ENCODE measurements around the gene ARMC12.

The ARMC12 gene

DNA sequence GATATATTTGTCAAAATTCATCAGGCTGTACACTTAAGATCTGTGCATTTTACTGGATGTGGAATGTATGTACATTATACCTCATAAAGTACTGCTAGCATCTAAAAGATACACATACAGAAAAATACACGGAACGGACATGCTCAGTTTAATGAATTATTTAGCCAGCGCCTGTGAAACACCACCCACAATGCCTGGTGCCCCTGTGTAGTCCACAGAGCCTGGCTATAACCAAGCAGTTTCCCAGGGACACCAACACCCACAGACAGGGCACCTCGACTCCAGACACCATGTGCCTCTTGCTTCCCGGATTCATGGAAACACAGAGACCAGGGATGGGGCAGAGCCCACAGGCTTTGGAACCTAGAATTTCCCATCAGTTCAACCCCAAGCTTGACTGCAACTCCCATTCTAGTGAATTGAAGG lies 17.4 kb upstream of the ARMC12 start:
- no peak for DNase-seq

DNA sequence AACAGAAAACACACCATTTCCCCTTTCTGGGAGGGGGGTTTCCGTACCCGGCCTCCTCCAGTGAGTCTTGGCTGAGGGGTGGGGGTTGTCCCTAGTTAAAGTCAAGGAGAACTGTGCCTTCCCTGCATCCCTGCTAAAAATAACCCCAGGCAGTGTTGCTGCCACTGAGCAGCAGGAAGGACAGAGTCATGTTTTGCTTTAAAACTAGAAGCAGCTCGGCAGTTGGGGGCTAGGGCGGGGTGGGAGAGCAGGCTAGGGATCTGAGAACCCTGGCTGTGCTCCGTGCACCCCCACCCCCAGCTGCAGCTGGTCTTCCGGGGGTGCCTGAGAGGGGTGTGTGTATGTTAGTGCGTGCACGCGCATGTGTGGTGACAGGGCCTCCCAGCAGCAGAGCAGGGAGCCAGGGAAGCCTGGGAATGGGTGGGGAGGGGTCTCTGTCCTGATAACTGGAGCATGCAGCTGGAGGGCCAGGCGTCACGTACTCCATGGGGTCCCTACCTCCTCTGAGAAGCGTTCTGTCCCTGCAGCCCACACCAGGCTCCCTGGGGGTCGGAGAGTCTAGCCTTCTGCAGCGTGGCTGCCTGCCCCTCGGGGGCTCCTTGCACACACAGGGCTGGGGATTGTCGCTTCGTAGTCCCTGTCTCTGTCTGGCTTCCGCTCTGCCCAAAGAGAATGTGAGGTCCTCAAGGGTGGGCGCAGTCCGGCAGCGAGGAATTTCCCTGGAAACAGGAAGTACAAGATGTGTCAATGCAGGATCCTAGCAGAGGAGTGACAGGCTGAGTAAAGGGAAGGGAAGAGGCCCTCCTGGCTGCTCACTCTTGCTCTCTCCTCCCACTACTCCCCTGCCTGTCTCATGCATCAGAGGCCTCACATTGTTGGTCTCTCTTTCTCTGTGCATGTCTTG lies 16.8 kb upstream of the ARMC12 start:
- DNase-seq: peak; percentile 89

DNA sequence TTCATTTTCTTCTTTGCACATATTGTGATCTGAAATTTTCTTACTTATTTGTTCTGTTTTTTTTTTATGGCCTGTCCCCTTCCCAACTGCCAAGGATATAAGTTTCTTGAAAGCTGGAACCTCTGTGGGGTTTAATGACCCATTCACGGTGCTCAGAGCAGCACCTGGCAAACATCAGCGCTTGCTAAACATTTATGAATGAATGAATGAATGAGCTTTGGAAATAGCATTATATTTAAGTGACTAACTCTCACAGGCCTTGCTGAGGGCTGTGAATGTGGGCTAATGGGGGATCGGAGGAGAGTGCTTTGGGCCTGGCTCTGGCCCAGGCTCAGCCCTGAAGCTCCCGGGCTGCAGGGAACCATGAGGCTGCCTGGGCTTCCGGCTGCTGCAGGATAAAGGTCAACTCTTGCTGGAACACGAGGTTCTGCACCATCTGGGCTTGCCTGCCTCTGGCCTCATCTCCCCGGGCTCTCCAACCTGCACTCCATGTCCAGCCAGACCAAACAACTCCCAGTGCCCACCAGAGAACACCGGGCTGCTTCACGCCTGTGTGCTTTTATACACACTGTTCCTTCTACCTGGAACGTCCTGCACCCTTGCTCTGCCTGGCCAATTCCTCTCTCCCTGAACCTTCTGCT lies 14.6 kb upstream of the ARMC12 start:
- no peak for DNase-seq

DNA sequence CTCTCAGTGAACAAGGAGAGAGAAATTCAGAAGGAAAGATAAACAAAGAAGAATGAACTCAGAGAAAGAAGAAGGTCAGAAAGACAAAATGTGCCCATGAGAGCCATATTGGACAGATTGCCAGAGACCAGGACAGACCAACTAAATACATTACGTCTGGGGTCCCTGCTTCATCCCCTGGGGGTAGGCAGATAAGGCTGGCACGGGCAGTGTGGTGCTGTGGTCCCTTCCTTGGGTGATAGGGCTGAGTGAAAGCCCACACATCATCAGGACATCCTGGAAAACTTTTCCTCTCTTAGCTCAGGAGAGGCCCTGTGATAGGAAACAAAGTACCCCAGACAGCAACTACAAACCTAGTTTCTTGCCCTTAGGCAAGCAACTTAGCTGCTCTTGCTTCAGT lies 13.2 kb upstream of the ARMC12 start:
- DNase-seq: no peak

DNA sequence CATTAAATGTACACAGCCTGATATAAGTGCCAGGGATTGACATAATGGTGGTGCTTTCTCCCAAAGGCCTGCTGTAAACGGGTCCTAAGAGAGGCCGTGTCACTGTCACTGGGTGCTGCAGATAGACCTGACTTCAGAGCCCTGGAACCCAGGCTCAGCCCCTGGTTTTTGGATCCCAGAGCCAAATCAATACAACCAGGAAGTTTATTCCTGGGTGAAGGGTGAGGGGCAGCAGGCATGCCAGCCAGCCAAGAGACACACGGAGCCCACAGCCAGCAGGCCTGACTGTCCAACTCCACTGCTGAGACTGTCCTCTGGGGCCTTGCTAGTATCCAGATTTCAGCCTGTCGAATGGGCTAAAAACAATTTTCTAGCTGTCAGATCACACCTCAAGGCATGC lies 12.8 kb upstream of the ARMC12 start:
- no peak for DNase-seq

DNA sequence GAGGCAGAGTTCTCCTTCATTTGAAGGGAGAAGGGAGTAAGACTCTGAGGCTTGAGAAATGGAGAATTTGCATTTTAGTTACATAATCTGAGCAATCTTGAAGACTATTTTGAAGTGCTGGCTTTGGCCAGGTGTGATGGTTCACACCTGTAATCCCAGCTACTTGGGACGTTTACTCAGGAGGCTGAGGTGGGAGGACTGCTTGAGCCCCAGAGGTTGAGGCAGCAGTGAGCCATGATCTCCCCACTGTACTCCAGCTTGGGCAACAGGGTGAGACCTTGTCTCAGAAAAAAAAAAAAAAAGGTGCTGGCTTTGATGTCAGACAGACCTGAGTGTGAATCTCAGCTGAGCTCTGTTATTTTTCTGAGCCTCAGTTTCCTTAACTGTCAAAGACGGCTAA lies 12.4 kb upstream of the ARMC12 start:
- DNase-seq: no peak

DNA sequence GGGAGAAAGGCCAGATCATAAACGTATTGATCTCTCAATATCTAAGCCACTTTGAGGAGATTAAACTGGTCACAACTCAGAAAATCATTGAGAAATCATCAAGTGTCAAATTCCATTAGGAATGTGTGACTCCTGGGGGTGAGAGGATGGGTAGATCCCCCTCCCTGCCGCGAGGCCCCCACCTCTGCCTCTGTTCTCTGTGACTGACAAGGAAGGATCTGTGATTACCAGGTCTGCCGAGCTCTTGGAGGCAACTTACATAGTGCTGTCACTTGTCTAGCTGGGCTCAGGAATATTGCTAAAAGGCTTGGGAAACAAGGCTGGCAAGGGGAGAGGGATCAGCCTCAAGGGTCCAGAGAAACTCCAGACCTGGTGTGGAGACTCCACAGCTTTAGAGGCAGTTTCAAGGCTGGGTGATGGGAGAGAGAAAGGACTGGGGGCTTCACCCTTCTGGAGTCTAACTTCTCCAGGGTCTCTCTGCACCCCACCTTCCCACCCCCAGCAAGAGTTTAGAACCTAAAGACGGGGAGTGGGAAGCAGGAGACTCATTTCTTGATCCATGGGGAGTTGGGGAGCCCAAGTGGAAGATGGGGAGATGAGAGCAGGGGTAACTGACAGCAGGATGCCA lies 11.6 kb upstream of the ARMC12 start:
- no peak for DNase-seq

DNA sequence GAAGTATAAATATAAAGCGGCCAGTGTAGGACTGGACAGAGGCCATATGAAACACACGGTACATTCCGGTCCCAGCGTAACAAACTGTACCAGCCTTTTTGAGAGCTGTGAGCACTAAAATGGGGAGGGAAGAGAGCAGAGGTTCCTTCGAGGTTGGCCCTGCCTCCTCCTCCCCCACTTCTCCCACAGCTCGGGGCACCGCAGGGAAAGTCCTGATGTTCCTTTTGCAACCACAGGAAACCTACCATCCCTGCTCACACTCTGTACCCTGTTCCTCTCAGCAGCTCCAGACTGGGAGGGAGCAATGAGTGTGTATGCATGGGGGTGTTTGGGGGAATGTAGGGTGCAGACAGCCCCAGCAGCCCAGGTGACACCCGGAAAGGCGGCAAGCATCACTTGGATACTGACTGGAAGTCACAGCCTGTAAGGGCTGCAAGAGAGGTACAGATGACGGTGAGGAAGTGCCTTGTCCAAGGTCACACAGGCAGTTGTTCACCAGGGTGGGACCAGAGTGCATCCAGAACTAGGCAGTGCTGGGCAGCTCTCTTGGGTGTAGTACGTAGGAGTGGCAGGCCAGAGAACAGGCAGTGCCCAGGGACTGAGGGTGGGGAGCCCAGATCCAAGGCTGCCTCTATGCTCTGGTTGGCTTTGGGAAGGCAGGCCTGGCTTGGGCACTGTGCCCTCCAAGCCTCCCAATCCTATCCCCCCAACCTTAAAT lies 11.0 kb upstream of the ARMC12 start:
- no peak for DNase-seq

DNA sequence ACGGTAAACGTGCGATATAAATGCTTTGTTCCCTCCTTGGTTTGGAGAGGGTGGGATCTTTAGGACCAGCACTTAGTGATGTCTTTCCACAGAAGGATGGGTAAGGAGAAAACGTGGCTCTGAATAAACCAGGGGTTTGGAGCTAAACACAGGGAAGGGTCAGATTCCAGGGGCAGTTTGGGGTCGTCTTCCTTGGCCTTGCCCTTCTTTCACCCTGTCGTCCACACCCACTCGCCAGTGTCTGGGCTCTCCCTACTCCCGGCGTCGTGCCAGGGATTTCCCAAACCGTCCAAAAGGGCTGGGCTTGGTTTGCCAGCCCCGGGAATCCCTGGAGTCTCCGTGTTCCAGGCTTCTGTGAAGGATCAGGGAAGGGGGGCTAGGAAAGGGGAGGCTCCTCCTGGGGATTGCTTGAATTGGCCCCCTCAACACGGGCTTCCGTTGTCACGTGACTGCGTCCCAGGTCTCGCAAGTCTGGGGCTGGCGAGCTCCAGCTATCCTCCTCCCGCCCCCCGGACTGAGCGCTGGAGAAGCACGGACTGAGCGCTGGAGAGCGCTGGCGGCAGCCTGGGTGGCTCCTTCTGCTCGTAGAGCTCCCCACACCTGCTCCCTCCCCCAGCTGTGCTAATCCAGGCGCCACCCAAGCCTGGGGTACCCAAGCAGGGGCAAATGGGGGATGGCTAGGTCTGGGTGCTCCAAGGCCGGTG lies 9.4 kb upstream of the ARMC12 start:
- peak; percentile 92 for DNase-seq

DNA sequence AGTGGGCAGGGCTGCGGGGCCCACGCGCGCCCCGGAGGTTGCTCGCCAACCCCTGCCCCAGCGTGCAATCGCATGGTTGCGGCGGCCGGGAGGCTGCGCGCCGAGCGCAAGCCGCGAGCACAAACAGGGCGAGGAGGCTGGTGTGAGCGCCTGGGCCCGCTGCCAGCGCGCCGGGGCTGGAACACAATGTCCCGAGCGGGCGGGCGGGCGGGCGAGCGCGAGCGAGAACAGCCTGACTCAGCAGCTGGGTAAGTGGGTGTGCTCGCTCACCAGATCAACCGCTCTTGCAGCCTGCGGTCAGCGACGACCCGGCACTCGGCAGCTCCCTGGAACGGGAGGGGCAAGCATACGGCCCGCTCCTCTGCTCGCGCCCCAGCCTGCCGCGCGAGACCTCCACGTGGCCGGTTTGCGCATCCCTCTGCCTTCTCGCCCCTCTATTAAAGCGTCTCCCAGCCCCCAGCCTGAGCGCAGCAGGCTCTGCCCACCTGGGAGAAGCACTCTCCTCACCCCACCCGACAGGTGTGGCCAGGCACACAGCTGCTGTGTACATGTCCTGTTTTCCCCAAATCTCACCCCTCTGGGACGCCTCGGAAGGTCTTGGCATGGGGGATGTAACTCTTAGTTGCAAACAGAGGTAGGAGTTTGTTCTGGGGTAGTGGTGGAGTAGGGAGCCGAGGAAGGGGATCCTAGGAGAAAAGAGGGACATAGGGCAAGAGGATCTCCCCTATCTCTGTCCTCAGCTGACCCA lies 8.7 kb upstream of the ARMC12 start:
- peak; percentile 96 for DNase-seq

DNA sequence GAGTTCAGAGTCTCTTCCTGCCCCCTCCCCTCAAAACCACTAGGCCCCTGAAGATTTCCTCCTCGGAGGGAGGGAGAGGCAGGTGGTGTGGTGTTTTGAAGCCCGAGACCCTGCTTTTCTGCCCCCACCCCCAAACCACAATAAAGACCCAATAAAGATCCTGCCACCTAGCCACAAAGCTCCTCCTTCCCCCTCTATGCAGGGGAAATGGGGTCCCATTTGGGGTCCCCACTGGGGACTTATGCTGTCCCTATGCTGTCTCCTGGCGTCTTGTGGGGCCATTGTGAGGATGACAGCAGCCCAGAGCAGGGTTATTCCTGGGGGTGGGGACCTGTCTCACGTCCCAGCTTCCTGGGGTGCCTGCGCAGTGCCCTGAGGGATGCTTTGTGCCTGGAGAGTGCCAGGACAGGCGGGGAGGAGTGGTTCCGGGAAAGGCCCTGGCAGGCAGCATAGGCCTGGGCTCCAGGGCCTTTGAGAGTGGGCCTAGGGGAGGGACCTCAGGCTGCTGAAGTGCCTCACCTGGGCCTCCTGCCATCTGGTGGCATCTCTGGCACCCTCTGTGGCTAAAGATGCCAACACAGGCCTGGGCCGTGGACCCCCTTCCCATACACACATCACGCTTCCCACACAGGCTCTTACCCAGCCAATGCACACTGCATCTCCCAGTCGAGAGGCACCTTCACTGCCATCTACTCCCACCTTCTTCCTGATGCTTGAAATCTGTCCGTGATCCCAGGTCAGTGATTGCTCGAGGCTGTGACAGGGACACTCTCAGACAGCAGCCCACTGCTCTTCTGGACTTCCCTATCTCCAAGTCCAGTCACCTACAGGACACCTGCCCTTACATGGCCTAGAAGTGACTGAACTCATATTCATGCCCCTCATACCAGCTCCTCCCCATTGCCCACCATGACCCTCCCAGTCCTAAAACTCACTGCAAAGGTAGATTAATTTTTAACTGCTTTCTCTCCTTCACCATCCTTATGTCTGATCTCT lies 7.9 kb upstream of the ARMC12 start:
- DNase-seq: no peak

DNA sequence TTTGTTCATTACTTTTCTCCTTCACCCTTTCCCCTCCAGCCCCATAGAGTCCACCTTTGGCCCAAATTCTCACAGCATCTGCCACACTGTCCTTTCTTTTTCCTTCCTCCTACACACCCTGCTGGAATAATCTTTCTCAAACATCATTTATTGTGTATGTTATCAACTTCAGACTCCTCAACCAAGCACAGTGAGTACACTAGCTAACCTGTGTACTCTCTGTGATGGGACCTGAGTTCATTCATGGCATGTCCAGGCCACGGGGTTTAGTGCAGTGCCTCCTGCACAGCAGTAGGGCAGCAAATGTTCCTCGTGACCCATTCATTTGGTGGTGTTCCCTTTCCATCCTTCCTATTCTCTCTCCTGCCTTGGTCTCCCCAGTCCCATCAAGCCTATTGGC lies 7.1 kb upstream of the ARMC12 start:
- DNase-seq: no peak

DNA sequence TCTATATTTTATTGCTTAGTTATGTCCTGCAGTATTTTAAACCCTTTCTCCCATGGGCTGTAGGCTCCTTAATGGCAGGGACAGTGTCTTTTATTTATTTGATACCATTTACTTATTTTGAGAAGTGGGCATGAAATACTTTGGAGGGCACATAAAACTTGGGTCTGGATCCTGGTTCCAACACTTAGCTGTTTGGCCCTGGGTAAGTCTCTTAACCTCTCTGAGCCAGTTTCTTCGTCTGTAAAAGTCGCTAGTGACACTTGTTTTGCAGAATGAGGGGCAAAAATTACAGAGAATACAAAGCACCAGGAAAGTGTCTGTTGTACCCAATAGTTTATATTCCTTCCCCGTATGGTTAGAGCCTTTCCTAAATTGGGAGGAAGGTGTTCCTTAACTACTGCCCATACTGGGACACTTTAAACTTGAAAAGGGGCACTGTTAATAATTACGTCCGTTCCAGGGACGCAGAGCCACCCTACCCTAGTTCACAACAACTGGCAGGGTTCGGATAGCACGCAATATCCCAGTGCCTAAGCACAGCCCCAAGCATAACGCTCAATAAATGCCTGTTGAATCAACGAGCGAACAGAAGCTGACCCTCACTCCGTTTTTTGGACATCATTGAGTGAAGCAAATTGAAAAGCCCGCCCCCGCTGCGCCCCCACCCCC lies 6.0 kb upstream of the ARMC12 start:
- DNase-seq: no peak

DNA sequence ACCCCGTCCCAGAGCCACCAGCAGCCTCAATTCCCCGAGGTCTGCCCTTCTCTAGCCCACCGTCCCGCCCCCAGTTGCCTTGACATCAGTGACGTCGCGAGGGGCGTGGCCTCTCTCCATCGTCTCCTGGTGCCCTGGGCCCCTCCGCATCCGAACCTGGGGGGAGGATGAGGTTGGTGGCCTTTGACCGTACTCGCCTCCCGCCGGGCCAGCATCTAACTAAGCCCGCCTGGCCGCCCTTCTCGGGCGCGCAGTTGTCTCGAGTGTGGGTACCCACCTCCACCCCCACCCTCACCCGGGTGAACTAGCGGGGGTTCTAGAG lies 5.5 kb upstream of the ARMC12 start:
- peak; percentile 95 for DNase-seq

DNA sequence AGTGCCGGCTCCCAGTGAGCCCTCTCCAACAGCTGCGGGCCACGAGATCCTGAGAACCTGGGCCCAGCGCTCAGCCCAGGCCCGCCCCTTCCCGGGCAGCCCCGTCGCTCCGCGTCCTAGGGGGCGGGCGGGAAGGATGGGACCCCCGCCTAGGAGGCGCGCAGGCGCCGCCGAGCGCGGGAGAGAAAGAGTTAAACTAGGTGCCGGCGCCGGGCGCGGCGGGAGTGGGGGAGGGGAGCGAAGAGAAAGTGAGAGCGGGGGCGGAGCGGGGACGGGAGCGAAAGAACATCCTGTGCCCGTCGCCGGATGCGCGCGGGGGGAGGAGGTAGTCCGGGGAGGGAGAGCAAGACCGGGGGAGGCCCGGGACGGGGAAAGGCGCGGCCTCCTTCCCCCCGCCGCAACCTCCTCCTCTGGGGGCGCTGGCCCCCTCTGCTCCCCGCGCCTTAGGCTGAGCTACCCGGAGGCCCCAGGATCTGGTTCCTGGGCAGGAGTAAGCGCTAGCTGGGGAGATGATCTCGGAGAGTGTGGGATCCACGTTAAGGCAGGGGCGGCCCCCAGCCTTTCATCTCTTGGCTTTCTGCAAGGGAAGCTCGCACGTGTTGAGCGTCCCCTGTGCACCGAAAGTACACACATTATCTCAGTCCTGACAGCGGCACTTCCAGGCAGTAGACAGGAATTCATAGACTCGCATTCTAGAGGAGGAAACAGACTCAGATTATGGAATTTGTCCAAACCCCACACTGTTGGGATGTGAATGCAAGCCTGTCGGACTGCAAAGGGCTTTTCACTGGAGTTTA lies 4.9 kb upstream of the ARMC12 start:
- DNase-seq: peak; percentile 97

DNA sequence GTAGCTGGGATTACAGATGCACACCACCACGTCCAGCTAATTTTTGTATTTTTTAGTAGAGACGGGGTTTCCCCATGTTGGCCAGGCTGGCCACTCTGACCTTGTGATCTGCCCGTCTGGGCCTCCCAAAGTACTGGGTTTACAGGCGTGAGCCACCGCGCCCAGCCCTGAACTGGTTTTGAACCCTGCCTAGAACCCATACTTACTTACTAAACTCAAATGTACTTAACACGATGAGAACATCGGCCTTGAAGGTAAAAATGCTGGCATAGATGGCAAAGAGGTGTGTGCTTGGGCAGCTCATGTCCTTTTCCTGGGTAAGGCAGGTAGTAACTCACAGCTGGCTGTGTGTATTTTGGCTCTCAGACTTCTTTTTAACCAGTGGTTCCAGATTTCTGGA lies 3.2 kb upstream of the ARMC12 start:
- no peak for DNase-seq

DNA sequence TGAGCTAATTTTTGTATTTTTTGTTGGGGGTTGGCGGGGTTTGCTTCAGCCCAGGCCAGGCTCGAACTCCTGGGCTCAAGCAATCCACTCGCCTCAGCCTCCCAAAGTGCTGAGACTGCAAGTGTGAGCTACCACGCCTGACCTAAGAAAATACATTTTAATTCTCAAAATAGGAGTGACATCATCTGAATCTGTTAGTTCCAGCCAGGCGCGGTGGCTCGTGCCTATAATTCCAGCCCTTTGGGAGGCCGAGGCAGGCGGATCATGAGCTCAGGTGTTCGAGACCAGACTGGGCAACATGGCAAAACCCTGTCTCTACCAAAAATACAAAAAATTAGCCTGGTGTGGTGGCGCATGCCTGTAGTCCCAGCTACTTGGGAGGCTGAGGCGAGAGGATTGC lies 2.5 kb upstream of the ARMC12 start:
- DNase-seq: peak; percentile 12

DNA sequence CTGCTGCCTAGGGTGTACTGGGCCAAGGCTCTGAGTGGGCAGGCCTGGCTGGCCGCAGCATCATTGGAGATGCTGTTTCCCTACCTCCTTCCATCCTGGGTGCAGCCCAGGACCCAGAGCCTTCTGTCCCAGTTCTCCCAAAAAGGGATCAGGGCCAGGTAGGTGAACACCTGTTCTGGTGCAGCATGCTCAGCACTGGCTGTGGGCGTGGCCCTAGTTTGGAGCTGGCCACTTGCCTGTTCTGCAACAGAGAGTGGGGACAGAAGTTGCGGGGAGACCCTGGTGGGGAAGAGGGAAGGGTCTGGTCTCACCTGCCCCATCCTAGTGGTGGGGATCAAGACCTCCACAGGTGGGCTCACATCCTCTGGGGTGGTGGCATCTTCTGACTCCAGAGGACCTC lies 1.4 kb upstream of the ARMC12 start:
- DNase-seq: no peak

DNA sequence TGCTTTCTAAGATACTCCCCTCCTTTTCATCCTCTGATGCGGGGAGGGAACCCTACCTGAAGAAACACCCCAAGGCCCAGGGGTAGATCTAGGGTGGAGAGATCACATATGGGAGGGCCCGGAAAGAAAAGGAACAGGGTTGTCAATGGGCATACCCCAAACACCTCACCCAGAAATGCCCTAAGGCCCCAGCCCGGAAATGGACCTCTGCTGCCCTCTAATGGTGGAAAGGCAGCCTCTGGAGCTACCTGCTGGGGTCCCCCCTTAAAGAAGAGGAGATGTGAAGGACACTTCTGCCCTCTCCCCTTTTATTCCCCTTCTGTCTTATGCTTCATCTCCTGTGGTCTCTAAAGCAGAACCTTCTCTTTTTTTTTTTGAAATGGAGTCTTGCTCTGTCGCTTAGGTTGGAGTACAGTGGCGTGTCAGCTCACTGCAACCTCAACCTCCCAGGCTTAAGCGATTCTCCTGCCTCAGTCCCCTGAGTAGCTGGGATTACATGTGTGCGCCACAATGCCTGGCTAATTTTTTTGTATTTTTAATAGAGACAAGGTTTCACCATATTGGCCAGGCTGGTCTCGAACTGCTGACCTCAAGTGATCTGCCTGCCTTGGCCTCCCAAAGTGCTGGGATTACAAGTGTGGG lies 458 bp upstream of the ARMC12 start:
- DNase-seq: peak; percentile 83

Measured in right hindlimb (tissue), 1 donor.